Stimulated activated naive CD8-positive, alpha-beta T cell treated with anti-CD3 and anti-CD28 coated beads, Interleukin-15, amount 100 ng/mL, for 72 hours (primary cell): ENCODE data around the gene RTP3.

ENCODE experiments used
- ATAC-seq: fragments of 150-1000 bp; cut with Tn5 transposase; 2 replicates; pipeline ENCODE4 v1.10.0; 2021; ENCODE audit warnings: mild to moderate bottlenecking, moderate library complexity
- DNase-seq, 2 donors: peaks; one replicate each; pipeline ENCODE4 v3.0.0; 2021 to 2022
- H3K27ac Mint-ChIP-seq, 2 donors: one replicate each; pipeline ENCODE4 v1.8.0; 2022; ENCODE audit warnings: mild to moderate bottlenecking in 2 of 2, mixed read lengths in 2 of 2, moderate library complexity in 2 of 2
- H3K27me3 Mint-ChIP-seq: one replicate; pipeline ENCODE4 v1.8.0; 2022; ENCODE audit warnings: mixed read lengths
- H3K4me1 Mint-ChIP-seq: one replicate; pipeline ENCODE4 v1.8.0; 2022; ENCODE audit warnings: mild to moderate bottlenecking, mixed read lengths
- H3K4me3 Mint-ChIP-seq, 2 donors: one replicate each; pipeline ENCODE4 v1.8.0; 2022; ENCODE audit warnings: mild to moderate bottlenecking in 2 of 2, mixed read lengths in 2 of 2, moderate library complexity in 1 of 2
- H3K9me3 Mint-ChIP-seq, 2 donors: one replicate each; pipeline ENCODE4 v1.8.0; 2022; ENCODE audit warnings: mixed read lengths in 2 of 2

RTP3 gene

DNA sequence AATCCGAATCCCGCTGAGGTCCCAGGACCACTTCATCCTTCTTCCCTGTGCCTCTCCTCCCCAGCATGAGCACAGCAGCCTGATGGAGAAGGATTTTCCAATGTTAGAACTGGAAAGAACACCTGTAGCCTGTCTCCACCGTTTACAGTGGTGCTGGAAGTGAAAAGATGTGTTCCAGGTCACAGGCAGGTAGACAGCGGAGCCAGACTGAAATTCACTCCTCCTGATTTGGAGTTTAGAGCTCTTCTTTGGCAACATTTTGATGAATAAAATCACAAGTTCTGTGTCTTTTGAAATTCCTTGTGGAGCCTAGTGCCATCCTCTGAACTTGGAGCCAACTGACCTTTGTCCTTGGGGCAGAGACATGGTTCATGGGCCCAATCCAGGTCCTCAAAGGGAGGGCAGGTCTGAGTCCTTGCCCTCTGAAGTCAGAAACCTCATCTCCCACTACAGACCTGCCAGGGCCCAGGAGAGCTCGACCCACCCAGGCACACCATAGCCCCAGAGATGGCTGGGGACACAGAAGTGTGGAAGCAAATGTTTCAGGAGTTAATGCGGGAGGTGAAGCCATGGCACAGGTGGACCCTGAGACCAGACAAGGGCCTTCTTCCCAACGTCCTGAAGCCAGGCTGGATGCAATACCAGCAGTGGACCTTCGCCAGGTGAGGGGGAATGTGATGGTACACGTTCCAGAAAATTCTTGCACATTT is at the start of gene RTP3:
Gene RTP3, plus strand, starts transcription at position 421 of the 710 bp plus-strand sequence. Its CDS starts 87 bp downstream, at position 508.
- Mint-ChIP-seq H3K4me1 (peaks cover 7% of the 10 kb centered on the region), H3K4me3 (no peak within 1 kb of the TSS), H3K27me3 (no peaks in the 10 kb centered on the region), H3K9me3 (no peaks in the 10 kb centered on the region), H3K27ac (peak within 1 kb of the TSS; percentile 64 to 76)
- DNase-seq (no peak), ATAC-seq (no peak)

DNA sequence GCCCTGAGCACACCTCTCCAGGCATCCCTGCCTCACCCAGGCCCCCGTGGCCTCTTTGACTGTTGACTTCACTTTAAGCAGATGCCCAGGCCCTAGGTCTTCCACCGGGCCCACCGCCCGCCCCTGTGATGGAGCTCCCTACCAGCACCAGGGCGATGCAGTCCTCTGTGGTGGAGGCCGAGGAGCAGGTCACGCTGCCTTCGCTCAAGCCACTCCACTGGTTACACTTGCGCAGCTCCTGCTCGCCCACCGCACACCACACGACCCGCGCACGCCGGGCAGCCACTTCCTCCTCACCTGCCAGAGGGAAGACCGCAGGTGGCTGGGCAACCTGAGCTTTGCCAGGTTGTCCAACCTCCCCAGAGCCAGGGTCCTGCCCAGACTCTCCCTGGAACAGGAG is 49.1 kb upstream of the RTP3 start:
- ATAC-seq (no peak), DNase-seq (no peak)
- Mint-ChIP-seq H3K27me3 (peaks cover 10% of the 10 kb centered on the region), H3K9me3 (no peaks in the 10 kb centered on the region), H3K4me1 (no peaks in the 10 kb centered on the region), H3K27ac (peak overlapping the region in 1 of 2 donors; percentile 59), H3K4me3 (no peak overlapping the region)

DNA sequence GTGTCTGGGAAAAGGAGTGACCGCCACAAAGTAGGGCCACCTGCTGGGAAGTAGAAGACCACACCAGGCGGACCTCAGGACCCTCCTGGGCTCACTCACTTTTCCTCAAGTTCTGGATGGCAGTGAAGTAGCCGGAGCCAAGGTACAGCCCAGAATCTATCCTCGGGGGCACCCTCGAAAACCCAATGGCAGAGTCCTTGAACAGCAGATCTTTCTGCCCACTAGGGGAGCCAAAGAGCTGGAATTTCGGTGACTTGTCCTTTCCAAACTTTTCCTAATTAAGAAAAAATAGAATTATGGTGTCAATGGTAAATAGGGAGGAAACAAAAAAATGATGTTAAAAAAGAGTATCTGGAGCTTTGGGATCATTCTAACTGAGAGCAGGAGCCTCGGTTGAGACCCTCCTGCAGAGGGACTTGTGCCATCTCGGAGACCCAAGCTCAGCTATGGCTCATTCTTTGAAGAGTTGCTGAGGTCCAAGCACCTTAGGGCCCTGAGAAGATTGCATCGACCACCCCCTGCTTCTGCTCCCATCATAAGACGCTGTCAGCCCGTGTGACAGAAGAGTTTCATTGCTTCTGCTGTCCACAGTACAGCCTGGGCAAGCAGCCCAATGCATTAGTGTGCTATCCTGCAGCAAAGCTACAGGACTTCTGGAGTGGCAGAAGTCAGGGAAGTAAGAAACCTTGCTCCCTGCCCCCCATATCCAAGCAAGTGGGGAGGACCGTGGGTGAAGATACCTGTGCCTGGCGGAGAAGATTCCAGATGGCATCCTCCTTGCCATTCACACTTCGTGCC is 47.8 kb upstream of the RTP3 start:
- no peak overlapping the region for H3K27ac Mint-ChIP-seq
- no peaks in the 10 kb centered on the region for H3K9me3 Mint-ChIP-seq
- DNase-seq (no peak), ATAC-seq (no peak)
- no peak overlapping the region for H3K4me3 Mint-ChIP-seq
- H3K4me1 Mint-ChIP-seq = no peaks in the 10 kb centered on the region
- H3K27me3 Mint-ChIP-seq = peaks cover 16% of the 10 kb centered on the region

DNA sequence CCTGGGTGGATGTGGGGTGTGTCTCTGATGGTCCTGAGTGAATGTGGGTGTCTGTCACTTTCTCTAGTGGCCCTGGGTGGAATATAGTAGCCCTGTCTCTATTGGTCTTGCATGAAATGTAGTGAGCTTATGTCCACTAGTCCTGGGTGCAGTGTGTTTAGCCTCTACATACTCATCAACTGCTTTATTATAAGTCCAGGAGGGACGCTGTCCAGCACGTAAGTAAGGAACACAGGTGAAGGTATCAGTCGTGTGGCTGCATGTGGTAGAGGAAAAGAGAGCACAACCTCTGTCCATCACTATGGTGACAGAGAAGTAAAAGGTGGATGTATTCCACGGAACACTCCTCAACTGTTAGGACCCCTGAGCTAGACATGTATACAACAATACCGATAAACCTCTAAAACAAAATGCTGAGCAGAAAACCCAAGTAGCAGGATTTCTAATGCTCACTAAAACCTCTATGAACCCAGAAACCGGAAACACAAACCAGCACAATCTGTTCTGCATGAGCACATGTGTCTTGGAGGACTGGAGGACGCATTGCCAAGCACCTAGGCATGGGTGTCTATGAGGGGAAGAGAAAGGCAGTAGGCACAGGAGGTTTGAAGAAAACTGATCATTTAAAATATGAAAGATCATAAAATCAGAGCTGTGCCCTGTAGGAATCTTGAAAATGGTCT is 44.1 kb upstream of the RTP3 start:
- no peak for DNase-seq
- no peak for ATAC-seq
- Mint-ChIP-seq H3K27ac (no peak overlapping the region), H3K4me1 (no peaks in the 10 kb centered on the region), H3K4me3 (no peak overlapping the region), H3K27me3 (peaks cover 17% of the 10 kb centered on the region), H3K9me3 (no peaks in the 10 kb centered on the region)

DNA sequence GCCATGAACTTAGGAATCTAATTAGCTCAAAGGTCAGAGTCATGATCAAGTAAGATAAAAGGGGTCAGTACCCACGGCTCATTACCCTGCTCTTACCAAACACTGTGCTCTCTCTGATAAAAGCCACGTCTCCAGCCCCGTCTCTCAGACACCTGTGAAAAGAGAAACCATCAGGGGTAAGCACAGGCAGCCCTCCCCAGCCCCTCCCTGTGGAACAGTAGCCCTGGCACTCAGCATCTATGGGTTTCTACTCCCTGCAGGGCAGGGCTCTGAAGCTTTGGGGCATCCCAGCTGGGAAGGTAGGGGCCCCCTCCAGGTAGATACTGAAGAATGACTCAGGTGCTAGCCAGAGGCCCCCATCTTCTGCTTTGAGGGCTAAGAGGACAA is 43.6 kb upstream of the RTP3 start:
- ATAC-seq (no peak), DNase-seq (no peak)
- no peaks in the 10 kb centered on the region for H3K4me1 Mint-ChIP-seq
- no peaks in the 10 kb centered on the region for H3K9me3 Mint-ChIP-seq
- no peak overlapping the region for H3K27ac Mint-ChIP-seq
- H3K4me3 Mint-ChIP-seq = no peak overlapping the region
- H3K27me3 Mint-ChIP-seq = peaks cover 12% of the 10 kb centered on the region

DNA sequence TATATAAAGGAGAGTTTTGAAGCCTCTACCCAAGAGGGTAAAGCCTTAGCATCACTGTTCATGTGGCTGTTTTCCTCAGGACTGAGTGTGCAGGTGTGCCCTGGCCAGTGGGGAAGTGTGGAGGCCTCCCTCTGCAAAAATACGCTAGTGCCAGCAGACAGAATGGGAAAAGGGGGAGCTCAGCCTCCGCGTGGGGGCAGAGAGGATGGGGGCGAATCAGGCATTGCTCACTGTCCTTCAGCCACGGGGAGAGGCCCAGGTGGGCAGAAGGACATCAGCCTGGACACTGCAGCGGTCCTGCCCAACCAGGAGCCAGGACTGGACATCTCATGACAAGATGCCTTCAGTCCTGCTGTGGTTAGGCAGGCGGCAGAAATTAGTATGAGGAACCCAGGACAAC is 43.2 kb upstream of the RTP3 start:
- H3K9me3 Mint-ChIP-seq = no peaks in the 10 kb centered on the region
- ATAC-seq = no peak
- H3K27ac Mint-ChIP-seq = peak overlapping the region in 1 of 2 donors; percentile 90
- no peak overlapping the region for H3K4me3 Mint-ChIP-seq
- peaks cover 10% of the 10 kb centered on the region for H3K27me3 Mint-ChIP-seq
- DNase-seq = no peak
- H3K4me1 Mint-ChIP-seq = no peaks in the 10 kb centered on the region

DNA sequence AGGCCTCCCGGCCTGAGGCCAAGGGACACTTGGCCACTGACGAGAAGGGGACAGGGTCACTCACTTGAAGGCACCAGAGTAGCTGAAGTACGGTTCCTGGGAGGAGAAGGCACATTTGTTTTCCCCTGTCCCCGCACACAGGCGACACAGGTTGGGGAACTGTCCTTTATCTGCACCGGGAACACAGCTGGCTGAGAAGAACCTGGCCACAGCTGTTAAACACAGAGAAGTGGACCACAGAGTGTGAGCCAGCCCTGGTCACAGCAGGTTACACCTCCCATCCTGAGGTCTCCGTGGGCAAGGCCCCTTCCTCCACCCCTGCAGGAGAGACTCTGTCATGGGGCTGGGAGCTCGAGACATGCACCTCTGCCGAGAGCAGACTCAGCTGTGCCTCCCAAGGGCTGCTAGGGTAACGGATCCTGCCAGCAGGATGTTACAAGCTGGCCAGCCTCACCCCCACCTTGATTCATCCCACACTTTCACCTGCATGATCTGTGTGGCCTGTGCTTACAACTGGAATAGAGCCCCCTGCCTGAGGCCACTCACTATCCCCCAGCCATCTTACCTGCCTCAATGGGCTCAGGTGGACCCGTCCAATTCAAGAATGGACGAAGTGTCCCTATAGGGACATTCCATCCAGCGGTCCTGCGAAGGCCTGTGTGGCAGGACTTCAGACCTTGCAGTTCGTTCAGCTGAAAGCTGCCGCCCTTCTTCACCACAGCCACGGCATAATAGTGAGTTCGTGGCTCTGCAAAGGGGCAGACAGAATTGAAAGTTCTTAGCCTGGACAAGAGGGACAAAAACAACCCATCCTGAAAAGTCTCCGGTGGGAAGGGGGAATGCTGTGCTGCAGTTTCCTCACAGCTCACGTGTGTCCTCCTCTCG is 42.3 kb upstream of the RTP3 start:
- DNase-seq = no peak
- Mint-ChIP-seq H3K9me3 (peaks cover 0 to 2% of the 10 kb centered on the region in 2 donors), H3K27ac (no peak overlapping the region), H3K4me3 (no peak overlapping the region), H3K4me1 (no peaks in the 10 kb centered on the region), H3K27me3 (peaks cover 18% of the 10 kb centered on the region)
- no peak for ATAC-seq

DNA sequence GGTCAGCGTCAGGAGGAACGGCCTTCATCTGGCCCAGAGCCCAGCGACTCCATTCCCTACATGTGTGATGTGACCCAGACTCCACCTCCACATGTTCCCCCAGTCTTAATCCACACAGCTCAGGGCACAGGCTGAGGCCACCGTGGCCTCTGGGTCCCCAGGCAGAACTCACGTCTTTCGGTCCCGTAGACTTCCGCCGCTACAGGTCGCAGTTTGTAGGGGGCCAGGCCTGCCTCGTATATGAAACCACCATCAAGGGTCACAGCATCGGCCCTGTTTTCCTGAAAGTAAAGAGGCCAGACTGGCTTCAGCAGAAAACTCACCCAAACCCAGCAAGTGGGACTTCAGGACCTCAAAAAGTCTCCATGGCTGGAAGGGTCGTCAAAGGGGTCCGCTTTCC is 41.7 kb upstream of the RTP3 start:
- H3K9me3 Mint-ChIP-seq = peaks cover 0 to 7% of the 10 kb centered on the region in 2 donors

DNA sequence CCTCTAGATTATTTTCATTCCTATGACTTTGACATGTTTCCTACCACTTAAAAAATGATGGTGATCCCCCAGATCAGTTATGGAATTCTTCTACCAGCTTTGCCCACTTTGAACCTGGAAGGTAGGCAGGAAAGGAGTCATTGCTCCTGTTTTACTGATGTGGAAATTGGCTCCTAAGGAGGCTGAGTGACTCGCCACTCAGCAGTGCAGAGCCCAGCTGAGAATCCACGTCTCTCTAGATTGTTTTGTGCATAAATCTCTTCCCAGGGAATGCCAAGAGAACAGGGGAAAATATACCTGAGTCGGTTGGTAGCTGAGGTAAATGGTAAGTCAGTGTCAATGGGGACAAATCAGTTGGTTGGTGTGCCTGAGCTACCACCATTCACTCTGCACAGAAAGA is 37.7 kb upstream of the RTP3 start:
- H3K4me1 Mint-ChIP-seq = peaks cover 5% of the 10 kb centered on the region
- H3K9me3 Mint-ChIP-seq = peaks cover 0 to 7% of the 10 kb centered on the region in 2 donors
- peaks cover 57% of the 10 kb centered on the region for H3K27me3 Mint-ChIP-seq
- no peak overlapping the region for H3K27ac Mint-ChIP-seq
- no peak overlapping the region for H3K4me3 Mint-ChIP-seq
- ATAC-seq = no peak
- DNase-seq = no peak

More for the DNA sequence above, 41.7 kb upstream of the RTP3 start:
- Mint-ChIP-seq H3K4me1 (no peaks in the 10 kb centered on the region), H3K4me3 (no peak overlapping the region), H3K27me3 (peaks cover 25% of the 10 kb centered on the region), H3K27ac (no peak overlapping the region)
- DNase-seq (no peak), ATAC-seq (no peak)

DNA sequence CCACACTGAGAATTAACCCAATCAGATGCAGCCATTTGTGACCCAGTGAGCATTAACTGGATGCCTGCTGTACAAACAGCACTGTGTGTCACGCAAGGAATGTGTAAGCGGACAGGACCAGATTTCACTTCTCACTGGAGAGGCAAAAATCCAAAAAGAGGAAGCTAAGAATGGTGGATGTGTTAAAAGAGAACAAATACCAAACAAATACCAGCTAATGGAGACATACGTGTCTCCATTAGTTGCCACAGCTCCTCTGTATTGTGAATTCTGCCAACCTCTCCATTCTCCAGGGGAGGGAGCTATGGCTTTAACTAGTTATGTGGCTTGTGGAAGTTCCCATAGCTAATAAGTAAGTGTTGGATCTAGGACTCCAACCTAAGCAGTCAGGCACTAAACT is 35.7 kb upstream of the RTP3 start:
- ATAC-seq (no peak), DNase-seq (no peak)
- no peak overlapping the region for H3K4me3 Mint-ChIP-seq
- peaks cover 5% of the 10 kb centered on the region for H3K4me1 Mint-ChIP-seq
- H3K9me3 Mint-ChIP-seq = peaks cover 0 to 7% of the 10 kb centered on the region in 2 donors
- no peak overlapping the region for H3K27ac Mint-ChIP-seq
- H3K27me3 Mint-ChIP-seq = peaks cover 72% of the 10 kb centered on the region

DNA sequence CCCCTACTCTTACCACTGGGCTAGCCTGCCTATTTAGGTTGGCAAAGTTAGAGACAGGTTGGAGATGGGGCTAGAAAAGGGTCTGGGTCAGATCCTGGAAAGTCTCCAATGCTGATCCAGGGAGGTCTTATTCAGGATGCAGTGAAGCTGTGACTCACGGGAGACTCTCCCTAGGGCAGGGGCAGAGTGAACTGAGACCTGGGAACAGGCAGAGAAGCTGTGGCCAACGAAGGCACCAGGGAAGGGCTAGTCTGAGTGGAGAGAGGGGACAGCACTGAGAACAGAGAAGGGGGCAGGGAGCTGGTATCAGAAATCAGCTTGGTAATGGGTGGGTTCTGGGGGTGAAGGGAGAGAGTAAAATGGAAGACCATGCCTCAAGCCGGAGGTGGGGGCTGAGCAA is 35.3 kb upstream of the RTP3 start:
- Mint-ChIP-seq H3K9me3 (peaks cover 0 to 7% of the 10 kb centered on the region in 2 donors), H3K27ac (no peak overlapping the region), H3K4me3 (no peak overlapping the region), H3K27me3 (peaks cover 72% of the 10 kb centered on the region), H3K4me1 (peaks cover 5% of the 10 kb centered on the region)
- no peak for ATAC-seq
- DNase-seq = no peak

DNA sequence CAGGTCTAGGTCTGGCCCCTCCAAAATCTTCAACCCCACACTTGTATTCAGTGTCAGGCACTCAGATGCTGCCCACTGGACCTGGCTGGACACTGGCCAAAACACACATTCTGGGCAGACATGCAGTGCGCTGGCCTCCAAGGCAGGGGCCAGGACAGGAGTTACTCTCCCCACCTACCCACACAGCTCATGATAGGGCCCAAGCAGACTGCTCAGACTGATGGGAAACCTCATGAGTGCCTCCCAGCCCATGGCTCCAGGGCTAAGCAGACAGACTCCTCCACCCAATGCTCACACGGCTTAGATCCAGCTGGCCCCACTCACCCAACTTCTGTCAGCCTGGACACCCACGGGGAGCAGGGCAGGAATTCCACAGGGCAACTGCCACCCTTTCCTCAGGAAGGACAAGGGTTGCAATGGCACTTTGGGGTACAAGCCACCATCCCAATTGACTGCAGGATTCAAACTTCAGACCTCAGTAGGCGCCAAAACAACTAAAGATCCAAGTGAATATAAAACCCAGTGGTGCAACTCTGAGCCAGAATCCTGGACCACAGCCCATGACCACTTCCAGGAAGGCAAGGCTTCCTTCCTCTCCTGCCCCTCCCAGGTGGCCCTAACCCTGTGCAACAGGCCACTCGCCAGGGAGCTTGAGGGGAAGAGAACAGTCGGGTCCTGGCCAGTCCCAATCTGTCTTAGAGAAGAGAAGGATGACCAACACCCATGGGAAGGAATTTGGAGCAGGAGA is 34.5 kb upstream of the RTP3 start:
- peaks cover 0 to 7% of the 10 kb centered on the region in 2 donors for H3K9me3 Mint-ChIP-seq
- peaks cover 72% of the 10 kb centered on the region for H3K27me3 Mint-ChIP-seq
- ATAC-seq = no peak

DNA sequence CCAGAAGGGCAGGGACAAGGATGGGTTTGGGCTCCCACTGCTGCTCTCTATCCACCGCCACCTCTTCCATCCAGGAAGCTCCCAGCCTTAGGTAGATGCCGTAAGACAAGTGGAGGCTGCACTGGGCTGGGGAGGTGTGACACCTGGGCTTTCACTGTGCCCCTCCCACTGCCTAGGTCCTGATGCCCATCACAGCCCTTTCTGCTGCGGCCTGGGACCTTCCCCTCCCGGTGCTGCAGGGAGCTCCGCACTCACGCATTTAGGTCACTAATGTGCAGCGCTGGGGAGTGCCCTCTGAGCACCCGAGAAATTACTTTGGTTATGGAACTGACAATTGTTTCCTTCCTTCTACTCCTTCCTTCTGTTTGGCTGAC is 33.9 kb upstream of the RTP3 start:
- DNase-seq (peak in 1 of 2 donors; percentile 2), ATAC-seq (no peak)
- Mint-ChIP-seq H3K4me1 (peaks cover 5% of the 10 kb centered on the region), H3K4me3 (no peak overlapping the region), H3K9me3 (peaks cover 0 to 7% of the 10 kb centered on the region in 2 donors), H3K27ac (no peak overlapping the region), H3K27me3 (peaks cover 72% of the 10 kb centered on the region)

More for the DNA sequence above, 34.5 kb upstream of the RTP3 start:
- Mint-ChIP-seq H3K27ac (no peak overlapping the region), H3K4me1 (peaks cover 5% of the 10 kb centered on the region), H3K4me3 (no peak overlapping the region)
- no peak for DNase-seq

DNA sequence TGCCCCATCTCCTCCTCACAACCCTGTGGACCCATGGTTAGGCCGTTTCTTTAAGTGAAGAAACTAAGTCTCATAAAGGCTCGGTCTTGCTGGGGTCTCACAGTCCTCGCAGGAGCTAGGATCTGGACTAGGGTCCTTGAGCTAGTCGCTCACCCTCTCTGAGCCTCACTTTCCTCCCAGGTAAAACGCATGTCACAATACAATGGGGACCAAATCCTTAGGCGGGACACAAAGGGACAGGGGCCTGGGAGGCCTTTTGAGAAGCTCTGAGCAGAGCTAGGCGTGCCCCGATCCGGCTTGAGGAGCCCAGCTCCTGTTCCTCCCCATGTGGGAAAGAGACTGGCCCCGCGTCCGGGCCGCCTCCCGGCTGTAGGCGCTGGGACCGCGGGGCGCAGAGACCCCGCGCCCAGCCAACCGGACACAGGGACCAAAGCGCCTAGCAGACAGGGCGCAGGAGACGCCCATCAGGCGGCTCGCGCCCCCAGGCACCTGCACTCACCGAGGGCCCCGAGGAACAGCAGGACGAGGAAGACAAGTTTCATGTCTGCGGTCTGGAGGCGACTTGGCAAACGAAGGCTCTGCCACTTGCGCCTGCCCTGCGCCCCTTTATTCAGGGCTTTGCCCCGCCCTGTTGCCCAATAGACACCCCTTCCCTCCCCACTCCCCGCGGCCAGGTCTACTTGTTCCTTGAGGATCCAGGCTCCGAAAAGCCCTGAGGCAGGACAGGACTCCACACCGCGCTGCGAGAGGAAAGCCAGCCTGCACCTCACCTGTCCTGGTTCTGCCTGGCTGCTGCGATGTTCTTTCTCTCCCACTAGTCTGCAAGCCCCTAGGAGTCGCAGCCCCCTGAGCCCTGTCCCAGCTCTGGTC is 33.2 kb upstream of the RTP3 start, which contains the start of gene LTF:
Gene LTF, minus strand, starts transcription at position 580 of the 870 bp plus-strand sequence. Its CDS starts 38 bp downstream, at position 542.
- peaks cover 0 to 7% of the 10 kb centered on the region in 2 donors for H3K9me3 Mint-ChIP-seq
- H3K27me3 Mint-ChIP-seq = peaks cover 71% of the 10 kb centered on the region
- H3K27ac Mint-ChIP-seq = no peak within 1 kb of the TSS
- ATAC-seq (no peak), DNase-seq (no peak)
- H3K4me1 Mint-ChIP-seq = peaks cover 5% of the 10 kb centered on the region
- H3K4me3 Mint-ChIP-seq = no peak within 1 kb of the TSS
